HG03066 (cell line): Measurements from ENCODE around the gene DHX34.
"Not testable (repeated sequence)": the region's sequence is repeated elsewhere in the genome, so short reads cannot be mapped to it uniquely, and the experiment has no call there.

Source experiments
- ATAC-seq: cut with Tn5 transposase; IDR thresholded peaks from one replicate; pipeline ENCODE4 v1.9.1; 2021; ENCODE audit warnings: low read depth; ENCODE audit not compliant: unreplicated experiment

The DHX34 gene

DNA sequence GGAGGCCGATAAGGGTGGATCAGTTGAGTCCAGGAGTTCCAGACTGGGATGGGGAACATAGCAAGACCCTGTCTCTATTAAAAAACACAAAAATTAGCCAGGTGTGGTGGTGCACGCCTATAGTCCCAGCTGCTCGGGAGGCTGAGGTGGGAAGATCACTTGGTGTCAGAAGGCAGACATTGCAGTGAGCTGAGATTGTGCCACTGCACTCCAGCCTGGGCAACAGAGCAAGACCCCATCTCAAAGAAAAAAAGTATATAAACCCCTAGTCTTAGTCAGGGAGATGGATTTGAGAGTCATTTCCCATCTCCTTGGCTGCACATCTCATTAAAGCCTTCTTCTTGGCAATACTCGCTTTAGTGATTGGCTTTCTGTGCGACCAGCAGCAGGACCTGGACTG is 34.8 kb downstream of the DHX34 start:
- not testable (repeated sequence) for ATAC-seq

DNA sequence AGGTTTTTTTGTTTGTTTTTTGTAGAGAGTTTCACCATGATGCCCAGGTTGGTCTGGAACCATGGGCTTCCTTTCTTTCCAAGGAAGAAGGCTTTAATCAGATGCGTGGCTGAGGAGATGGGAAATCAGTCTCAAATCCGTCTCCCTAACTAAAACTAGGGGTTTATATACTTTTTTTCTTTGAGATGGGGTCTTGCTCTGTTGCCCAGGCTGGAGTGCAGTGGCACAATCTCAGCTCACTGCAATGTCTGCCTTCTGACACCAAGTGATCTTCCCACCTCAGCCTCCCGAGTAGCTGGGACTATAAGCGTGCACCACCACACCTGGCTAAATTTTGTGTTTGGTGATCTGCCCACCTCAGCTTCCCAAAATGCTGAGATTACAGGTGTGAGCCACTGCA is 35.4 kb downstream of the DHX34 start:
- ATAC-seq: not testable (repeated sequence)

DNA sequence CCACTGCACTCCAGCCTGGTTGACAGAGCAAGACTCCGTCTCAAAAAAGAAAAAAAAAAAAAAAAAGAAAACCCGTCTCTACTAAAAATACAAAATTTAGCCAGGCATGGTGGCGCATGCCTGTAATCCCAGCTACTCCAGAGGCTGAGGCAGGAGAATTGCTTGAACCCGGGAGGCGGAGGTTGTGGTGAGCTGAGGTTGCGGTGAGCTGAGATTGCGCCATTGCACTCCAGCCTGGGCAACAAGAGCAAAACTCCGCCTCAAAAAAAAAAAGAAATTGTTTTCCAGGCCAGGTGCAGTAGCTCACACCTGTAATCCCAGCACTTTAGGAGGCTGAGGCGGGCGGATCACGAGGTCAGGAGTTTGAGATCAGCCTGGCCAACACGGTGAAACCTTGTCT is 37.5 kb downstream of the DHX34 start:
- not testable (repeated sequence) for ATAC-seq

DNA sequence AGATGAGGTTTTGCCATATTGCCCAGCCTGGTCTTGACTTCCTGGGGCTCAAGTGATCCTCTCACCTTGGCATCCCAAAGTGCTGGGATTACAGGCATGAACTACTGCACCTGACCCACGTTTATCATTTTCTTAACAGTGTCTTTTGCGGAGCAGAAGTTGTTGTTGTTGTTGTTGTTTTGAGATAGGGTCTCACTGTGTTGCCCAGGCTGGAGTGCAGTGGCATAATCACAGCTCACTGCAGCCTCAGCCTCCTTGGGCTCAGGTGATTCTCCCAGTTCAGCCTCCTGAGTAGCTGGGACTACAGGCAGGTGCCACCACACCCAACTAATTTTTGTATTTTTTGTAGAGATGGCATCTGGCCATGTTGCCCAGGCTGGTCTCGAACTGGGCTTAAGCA is 38.5 kb downstream of the DHX34 start:
- not testable (repeated sequence) for ATAC-seq

DNA sequence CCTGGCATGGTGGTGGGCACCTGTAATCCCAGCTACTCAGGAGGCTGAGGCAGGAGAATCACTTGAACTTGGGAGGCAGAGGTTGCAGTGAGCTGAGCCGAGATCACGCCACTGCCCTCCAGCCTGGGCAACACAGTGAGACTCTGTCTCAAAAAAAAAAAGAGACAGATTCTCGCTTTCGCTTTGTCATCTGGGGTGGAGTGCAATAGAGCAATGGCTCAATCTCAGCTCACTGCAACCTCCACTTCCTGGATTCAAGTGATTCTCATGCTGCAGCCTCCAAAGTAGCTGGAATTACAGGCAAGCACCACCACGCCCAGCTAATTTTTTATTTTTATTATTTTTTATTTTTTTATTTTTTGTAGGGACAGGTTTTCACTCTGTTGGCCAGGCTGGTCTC is 39.6 kb downstream of the DHX34 start:
- ATAC-seq: not testable (repeated sequence)

DNA sequence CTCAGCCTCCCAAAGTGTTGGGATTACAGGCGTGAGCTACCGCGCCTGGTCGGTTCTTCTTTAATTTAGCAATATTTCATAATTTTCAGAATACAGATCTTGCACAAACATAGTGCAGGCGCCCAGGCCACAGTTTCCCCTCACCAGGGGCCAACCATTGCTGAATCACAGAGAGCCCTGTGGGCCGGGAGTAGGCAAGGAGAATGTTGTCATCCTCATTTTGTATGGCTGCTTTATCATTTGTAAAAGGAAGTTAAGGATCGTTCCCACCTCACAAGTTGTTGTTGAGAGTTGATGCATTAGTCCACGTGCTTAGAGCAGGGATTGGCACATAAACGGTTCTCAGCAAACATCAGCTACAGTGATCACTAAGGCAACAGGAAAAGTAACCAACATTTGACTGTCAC is 40.0 kb downstream of the DHX34 start:
- ATAC-seq: no peak

DNA sequence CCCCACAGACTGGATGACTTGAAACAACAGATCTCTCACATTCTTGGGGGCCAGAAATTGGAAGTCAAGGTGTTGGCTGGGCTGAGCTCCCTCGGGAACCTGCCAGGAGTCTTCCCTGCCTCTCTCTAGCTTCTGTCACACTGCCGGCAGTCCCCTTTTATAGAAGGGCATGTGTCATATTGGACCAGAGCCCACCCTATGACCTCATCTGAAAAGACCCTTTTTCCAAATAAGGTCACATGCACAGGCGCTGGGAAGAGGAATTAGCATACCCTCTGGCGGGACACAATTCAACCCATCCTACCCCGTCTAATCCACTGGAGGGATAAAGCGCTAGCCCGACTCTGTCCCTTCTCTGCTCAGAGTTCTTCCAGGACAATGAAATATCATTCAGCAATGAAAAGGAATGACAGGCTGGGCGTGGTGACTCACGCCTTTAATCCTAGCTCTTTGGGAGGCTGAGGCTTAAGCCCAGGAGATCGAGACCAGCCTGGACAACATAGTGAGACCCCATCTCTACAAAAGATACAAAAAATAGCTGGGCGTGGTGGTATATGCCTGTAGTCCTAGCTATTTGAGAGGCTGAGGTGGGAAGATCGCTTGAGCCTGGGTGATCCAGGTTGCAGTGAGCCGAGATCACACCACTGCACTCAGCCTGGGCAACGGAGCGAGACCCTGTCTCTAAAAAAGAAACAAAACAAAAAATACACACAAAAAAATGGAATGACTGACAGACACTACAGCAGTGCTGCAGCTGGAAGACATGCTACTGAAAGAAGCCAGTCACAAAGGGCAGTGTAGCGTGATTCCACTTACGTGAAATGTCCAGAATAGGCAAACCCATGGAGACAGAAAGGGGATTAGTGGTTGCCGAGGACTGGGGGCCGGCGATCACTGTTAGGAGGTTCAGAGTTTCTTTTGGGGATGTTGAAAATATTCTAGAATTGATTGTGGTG is 41.7 kb downstream of the DHX34 start:
- ATAC-seq: no peak

DNA sequence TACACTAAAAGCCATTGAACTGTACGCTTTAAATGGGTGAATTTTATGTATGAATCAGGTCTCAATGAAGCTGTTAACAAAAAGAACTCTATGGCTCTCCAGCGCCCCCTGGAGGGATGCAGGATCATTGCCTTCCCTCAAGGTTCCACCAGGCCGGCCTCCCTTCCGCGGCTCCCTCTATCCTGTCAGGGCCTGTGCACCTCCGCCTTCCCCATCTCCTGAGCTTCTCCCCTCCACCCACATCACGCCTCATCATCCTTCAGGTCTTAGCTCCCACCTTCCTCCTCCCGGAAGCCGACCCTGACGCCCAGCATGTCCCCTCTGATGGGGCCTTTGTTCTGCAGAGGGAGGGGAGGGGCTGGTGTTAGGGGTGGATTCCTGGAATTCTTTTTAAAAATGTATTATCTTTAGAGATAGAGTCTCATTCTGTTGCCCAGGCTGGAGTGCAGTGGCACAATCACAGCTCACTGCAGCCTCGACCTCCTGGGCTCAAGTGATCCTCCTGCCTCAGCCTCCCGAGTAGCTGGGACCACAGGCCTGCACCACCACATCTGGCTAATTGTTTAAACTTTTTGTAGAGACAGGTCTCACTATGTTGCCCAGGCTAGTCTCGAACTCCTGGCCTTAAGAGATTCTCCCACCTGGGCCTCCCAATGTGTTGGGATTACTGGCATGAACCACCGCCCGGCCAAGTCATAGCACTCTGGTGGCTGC is 42.6 kb downstream of the DHX34 start:
- ATAC-seq: no peak

DNA sequence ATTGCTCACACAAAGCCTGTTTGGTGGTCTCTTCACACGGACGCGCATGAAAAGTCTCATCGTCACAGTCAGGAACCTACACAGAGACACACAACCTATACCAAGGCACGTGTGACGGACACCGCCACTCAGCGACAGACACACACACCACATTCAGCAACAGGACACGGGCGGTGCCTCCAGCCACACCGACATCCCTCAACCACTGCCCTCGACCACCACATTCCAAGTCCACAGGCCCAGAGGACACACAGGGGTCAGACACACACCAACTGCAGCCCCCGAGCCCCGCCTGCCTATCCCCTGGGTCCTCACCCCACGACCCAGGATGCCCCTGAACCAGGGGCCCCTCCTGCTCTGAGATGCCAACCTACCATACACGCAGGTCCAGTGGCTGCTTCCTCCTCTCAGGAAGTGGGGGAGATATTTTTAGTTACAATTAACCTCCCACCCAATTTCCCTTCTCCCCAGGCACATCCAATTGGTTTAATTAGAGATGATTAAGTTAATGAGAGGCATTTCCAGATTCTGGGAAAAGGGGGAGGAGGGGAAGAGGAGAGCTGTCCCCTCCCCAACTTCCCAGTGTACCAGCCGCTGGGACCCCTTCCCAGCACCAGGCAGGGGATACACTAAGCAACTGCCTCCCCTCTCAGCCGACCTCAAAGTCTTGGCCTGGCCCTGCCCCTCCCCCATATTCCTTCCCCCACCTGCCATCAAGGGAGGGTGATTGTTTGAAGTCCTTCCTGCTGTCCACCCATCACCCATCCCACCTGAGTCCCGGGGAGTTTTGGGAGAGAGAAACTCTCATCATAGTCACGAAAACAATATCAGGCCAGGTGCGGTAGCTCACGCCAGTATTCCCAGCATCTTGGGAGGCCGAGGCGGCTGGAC is 49.8 kb downstream of the DHX34 start:
- no peak for ATAC-seq

DNA sequence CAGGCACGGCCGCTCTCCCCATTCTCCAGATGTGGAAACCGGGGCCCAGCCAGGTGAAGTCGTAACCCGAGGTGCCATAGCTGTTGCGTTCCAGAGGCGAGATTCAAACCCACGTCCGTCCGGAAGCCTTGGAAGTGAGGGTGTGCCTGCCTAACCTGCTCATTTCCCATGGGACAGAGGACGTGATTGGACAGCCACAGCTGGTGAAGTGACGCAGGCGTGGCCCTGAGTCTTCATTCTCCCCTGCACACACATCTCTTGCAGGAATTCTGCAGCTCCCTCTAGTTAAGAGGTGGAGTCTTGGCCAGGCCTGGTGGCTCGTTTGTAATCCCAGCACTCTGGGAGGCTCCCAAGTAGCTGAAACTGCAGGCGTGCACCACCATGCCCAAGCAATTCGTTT is 53.4 kb downstream of the DHX34 start:
- no peak for ATAC-seq

DNA sequence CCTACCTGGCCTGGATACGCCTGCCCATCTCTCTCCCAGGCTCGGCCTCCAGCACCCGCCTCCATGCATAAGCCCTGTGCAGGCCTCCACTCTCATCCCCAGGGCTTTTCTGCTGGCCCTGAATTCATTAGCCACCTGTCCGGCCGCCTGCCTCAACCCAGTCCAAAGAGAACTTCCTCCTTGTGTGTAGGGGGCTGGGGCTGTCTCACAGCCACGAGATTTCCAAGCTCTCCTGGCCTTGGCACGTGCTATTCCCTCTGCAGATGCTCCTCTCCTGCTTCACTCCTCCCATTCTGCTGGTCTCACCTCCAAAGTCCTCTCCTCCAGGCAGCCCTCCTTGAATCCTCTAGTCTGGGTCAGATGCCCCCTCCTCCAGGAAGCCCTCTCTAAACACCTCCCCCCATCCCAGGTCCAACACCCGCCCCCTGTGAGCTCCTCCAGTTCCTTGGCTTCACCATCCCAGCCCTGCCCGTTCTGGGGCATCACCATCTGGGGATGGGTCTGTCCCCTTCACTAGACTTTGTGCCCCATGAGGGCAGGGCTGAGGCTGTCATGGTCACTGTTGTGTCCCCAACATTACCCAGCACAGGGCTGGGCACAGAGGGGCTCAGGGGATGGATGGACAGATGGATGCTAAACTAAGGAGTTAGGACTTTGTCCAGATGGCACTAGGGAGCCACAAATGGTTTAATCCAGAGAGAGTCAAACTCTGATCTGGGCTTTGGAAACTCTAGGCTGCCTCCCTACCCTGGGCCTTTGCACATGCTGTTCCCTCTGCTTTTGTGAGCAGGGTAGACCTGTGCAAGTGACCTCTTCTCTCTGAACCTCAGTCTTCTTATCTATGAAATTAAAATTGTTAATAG is 55.5 kb downstream of the DHX34 start:
- ATAC-seq: no peak

DNA sequence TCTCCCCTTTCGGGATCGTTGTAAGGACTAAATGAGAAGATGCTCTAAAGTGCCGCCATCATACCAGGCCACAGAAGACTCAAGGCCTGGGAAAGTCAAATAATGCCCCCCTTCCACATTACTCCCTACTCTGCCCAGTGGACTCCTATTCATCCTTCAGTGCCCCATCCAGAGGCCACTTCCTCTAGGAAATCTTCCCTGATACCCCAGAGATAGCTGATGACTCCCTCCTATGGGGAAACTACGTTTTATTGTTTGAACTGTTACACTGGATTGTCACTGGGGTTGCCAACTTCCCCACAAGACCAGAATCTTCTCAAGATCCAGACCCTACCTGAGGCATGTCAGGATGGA is 56.1 kb downstream of the DHX34 start:
- ATAC-seq: no peak

DNA sequence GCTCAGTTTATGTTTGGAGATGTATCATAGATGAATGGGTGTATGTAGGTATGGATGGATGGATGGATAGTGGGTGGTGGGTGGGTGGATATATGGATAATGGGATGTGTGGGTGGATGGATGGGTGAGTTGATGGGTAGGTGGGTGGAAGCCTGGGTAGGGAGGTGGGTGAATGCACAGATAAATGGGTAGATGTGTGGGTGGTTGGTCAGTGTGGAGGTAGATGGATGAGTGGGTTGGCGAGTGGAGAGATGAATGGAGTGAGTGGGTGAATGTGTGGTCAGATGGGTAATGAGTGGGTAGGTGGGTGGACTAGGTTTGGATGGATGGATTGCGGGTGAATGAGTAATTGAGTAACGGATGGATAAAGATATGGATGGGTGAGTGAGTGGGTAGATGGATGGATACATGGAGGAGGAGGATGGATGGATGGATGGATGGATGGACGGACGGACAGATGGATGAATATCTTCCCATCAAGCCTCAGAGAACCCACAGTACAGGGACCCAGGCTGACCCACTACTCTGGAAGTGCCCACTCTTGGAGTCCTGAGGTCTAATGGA is 56.8 kb downstream of the DHX34 start:
- ATAC-seq: no peak

DNA sequence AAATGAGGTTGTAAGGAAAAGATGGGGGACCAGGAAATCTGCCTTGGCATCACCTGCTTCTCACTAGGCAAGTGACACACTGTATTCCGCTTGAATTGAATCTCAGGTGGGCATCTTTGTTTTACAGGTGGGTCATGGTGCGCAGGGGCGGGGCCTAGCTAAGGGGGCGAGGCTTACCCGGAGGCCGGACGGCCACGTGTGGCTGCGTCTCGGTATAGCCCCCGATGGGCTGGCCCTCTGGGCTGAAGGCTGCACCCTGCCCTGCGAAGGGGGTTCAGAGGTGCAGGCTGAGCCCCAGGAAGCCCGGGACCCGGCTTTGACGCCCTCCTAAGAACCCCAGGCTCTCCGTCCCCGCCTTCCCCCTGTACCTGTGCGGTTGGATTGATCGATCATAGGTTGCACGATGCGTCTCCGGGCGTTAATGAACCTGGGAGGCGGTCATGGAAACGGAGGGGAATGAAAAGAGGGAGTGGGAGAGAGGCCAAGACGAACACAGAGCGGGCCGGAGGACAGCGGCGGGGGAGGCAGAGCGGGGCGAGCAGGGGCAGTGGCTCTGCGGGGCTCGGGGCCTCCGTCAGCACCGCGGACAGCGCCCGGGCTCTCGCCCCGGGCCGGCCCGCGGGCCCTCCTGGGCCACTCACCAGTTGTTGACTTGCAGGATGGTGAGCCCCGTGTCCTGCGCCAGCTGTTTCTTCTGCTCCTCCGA is 57.7 kb downstream of the DHX34 start:
- ATAC-seq: no peak

DNA sequence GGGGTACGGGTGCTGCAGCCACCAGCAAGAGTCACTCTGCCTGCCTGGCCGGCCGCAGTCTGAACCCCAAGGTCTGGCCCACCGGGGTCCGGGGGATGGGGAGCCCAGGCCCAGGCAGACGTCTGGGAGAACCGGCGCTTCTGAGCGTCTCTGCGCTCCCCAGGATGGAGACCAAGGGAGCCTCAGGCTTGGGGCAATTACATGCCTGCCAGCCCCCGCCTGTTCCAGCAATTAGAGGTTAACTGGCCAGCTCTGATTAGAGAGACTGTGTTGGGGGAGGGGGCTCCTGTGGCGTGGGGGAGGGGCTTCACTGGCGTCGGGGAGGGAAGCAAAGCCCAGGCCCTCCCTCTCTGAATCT is 58.3 kb downstream of the DHX34 start:
- no peak for ATAC-seq

DNA sequence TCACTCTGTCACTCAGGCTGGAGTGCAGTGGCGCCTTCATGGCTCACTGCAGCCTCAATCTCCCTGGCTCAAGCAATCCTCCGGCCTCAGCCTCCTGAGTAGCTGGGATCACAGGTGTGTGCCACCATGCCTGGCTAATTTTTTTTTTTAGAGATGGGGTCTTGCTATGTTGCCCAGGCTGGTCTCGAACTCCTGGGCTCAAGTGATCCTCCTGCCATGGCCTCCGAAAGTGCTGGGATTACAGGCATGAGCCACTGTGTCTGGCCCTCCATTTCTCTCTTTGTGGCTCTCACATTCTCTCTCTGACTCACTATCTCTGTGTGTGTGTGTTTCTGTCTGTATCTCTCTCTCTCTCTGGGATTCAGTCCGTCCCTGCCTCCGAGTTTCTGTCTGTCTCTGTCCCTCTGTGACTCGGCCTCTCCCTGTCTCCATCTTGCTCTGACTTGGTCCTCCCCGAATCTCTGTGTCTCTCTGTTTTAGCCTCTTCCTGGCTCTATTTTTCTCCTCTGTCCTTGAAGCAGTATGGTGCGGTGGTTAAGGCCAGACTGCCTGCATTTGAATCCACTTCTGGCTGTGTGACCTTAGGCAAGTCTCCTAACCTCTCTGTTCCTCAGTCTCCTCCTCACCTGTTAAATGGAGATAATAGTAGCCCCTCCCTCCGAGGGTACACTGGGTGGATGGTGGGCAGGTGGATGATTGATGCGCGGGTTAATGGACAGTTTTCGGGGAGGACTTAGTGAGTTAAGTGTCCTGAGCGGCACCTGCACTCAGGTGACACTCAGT is 59.2 kb downstream of the DHX34 start:
- no peak for ATAC-seq

DNA sequence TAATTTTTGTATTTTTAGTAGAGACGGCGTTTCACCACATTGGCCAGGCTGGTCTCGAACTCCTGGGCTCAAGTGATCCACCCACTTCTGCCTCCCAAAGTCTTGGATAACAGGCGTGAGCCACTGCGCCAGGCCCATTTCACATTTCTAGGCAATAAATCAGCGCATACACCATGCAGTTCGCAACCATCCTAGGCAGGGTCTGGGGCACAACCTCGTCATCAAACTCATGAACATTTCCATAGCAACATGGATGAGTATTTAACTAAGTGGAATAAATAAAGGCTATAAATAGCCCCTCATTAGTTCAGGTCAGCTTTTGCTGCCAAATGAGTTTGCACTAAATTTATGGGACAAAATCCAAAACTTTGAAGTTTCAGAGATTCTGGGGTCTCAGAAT is 62.0 kb downstream of the DHX34 start:
- no peak for ATAC-seq

DNA sequence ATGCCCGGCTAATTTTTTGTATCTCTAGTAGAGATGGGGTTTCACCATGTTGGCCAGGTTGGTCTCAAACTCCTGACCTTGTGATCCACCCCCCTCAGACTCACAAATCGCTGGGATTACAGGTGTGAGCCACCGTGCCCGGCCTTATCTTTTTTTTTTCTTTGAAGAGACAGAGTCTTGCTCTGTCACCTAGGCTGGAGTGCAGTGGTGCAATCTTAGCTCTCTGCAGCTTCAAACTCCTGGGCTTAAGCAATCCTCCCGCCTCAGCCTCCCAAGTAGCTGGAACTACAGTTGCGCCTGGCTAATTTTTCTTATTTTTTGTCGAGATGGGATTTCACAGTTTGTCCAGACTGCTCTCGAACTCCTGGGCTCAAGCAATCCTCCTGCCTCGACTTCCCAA is 62.6 kb downstream of the DHX34 start:
- not testable (repeated sequence) for ATAC-seq
